Hepatocyte (in vitro differentiated cells): ENCODE measurements around the gene ZNF624. TPM values are rescaled to one million over a fixed set of nuclear protein-coding genes. Genes with fewer than 3 reads are reported as not detected.
A peak's percentile ranks its signal among the peaks of the same experiment; 100 is the strongest.

Experiments
- DNase-seq: peaks from one replicate; pipeline ENCODE4 v3.0.0-alpha.2; 2016; ENCODE audit warnings: low spot score
- H2AFZ ChIP-seq: fragments of 200-600 bp; sonication (generic); 2 replicates; pipeline ENCODE4 v1.6.0; 2016; ENCODE audit warnings: antibody characterized with exemption, mild to moderate bottlenecking
- H3K27ac ChIP-seq: fragments of 200-600 bp; sonication (generic); 2 replicates; pipeline ENCODE4 v1.5.1; 2016; ENCODE audit warnings: mild to moderate bottlenecking
- H3K27me3 ChIP-seq: fragments of 200-600 bp; sonication (generic); 2 replicates; pipeline ENCODE4 v1.6.1; 2016
- H3K36me3 ChIP-seq: fragments of 200-600 bp; sonication (generic); replicated peaks from 2 replicates; pipeline ENCODE4 v1.5.1; 2016; ENCODE audit warnings: low read depth; ENCODE audit not compliant: insufficient read depth
- H3K4me1 ChIP-seq: fragments of 200-600 bp; sonication (generic); 2 replicates; pipeline ENCODE4 v1.5.1; 2016; ENCODE audit warnings: mild to moderate bottlenecking, moderate library complexity; ENCODE audit not compliant: insufficient read depth
- H3K4me2 ChIP-seq: fragments of 200-600 bp; sonication (generic); 2 replicates; pipeline ENCODE4 v1.6.0; 2016
- H3K4me3 ChIP-seq: fragments of 200-600 bp; sonication (generic); 2 replicates; pipeline ENCODE4 v1.5.1; 2016; ENCODE audit warnings: mild to moderate bottlenecking
- H3K79me2 ChIP-seq: fragments of 200-600 bp; sonication (generic); 2 replicates; pipeline ENCODE4 v1.6.0; 2017; ENCODE audit warnings: mild to moderate bottlenecking
- H3K9me2 ChIP-seq: fragments of 200-600 bp; sonication (generic); replicated peaks from 2 replicates; pipeline ENCODE4 v1.6.0; 2017; ENCODE audit warnings: mild to moderate bottlenecking; ENCODE audit not compliant: insufficient read depth
- H3K9me3 ChIP-seq: fragments of 200-600 bp; sonication (generic); 2 replicates; pipeline ENCODE4 v1.5.1; 2016; ENCODE audit warnings: low read depth, mild to moderate bottlenecking
- H4K20me1 ChIP-seq: fragments of 200-600 bp; sonication (generic); 2 replicates; pipeline ENCODE4 v1.6.0; 2016; ENCODE audit warnings: mild to moderate bottlenecking; ENCODE audit not compliant: insufficient read depth, poor library complexity, severe bottlenecking
- CTCF ChIP-seq: fragments of 200-600 bp; sonication (generic); IDR thresholded peaks from 2 replicates; pipeline ENCODE4 v1.5.1; 2016; ENCODE audit warnings: antibody characterized with exemption, mild to moderate bottlenecking; ENCODE audit not compliant: poor library complexity
- EZH2 ChIP-seq: fragments of 200-600 bp; sonication (generic); IDR thresholded peaks from 2 replicates; pipeline ENCODE4 v1.6.1; 2016; ENCODE audit warnings: antibody characterized with exemption, mild to moderate bottlenecking, borderline replicate concordance
- EZH2phosphoT487 ChIP-seq: fragments of 200-600 bp; sonication (generic); IDR thresholded peaks from one replicate; pipeline ENCODE4 v1.6.1; 2018; ENCODE audit warnings: antibody characterized with exemption, mild to moderate bottlenecking, low read depth, moderate library complexity; ENCODE audit not compliant: unreplicated experiment, severe bottlenecking
- WGBS: methylation state at CpG from one replicate; pipeline ENCODE4 v1.1.6; 2016; ENCODE audit warnings: low lambda C conversion rate; ENCODE audit errors: missing lambda C conversion rate; 5-methylcytosine and 5-hydroxymethylcytosine counted together
- polyA plus RNA-seq: library from polyadenylated mRNA; unstranded; fragments of >200 nt; fragmentation: Nextera tagmentation; extraction: Ambion mirVana; gene quantifications from 2 replicates; pipeline ENCODE4 v1.2.1, GENCODE V29; 2016
- small RNA-seq: library from RNA; depleted of rRNA; stranded (forward); fragments of <200 nt; gene quantifications from one replicate; pipeline ENCODE3, GENCODE V24; 2014
- total RNA-seq: library from RNA; depleted of rRNA; stranded (reverse); fragments of >200 nt; gene quantifications from 2 replicates; pipeline ENCODE4 v1.2.3, GENCODE V29; 2014

The ZNF624 gene
- total and polyA plus RNA-seq, 2 experiments from 2014 or later: 3.0 to 6.6 TPM

GRCh38 chr17:16584273-16584995, 69.2 kb downstream of the ZNF624 start:
- H3K79me2 ChIP-seq: no peaks in the 10 kb centered on the region
- H3K36me3 ChIP-seq: no peaks in the 10 kb centered on the region
- TF ChIP-seq CTCF: peak; percentile 98
- no peak for TF ChIP-seq EZH2
- TF ChIP-seq EZH2phosphoT487: no peak
- peak overlapping the region; percentile 82 for H3K4me2 ChIP-seq
- peak overlapping the region; percentile 67 for H2AFZ ChIP-seq
- H3K9me3 ChIP-seq: no peaks in the 10 kb centered on the region
- no peaks in the 10 kb centered on the region for H3K9me2 ChIP-seq
- no peak overlapping the region for H3K4me3 ChIP-seq
- H4K20me1 ChIP-seq: no peaks in the 10 kb centered on the region
- H3K27ac ChIP-seq: no peak overlapping the region
- H3K4me1 ChIP-seq: no peaks in the 10 kb centered on the region
- peak; percentile 96 for DNase-seq
- peaks cover 4% of the 10 kb centered on the region for H3K27me3 ChIP-seq
- WGBS: 19% methylated on average over 39 of the region's 39 CpGs

- no peak overlapping the region for H3K27ac ChIP-seq
- H4K20me1 ChIP-seq: no peaks in the 10 kb centered on the region
- no peak for DNase-seq
- no peaks in the 10 kb centered on the region for H3K4me1 ChIP-seq
- no peaks in the 10 kb centered on the region for H3K9me2 ChIP-seq
- H2AFZ ChIP-seq: no peak overlapping the region
- peak overlapping the region; percentile 82 for H3K4me2 ChIP-seq
- H3K79me2 ChIP-seq: no peaks in the 10 kb centered on the region
- H3K27me3 ChIP-seq: peaks cover 4% of the 10 kb centered on the region
- no peak overlapping the region for H3K4me3 ChIP-seq
- H3K9me3 ChIP-seq: no peaks in the 10 kb centered on the region
- TF ChIP-seq CTCF: no peak
- no peak for TF ChIP-seq EZH2
- no peak for TF ChIP-seq EZH2phosphoT487
- WGBS: 63% methylated on average over 7 of the region's 7 CpGs
- H3K36me3 ChIP-seq: no peaks in the 10 kb centered on the region
Measured at GRCh38 chr17:16583781-16584180, 69.9 kb downstream of the ZNF624 start.

GRCh38 chr17:16573466-16573865, 80.2 kb downstream of the ZNF624 start:
- H2AFZ ChIP-seq: no peak overlapping the region
- H3K36me3 ChIP-seq: no peaks in the 10 kb centered on the region
- WGBS: 88% methylated on average over 2 of the region's 2 CpGs
- no peaks in the 10 kb centered on the region for H4K20me1 ChIP-seq
- H3K27me3 ChIP-seq: no peaks in the 10 kb centered on the region
- no peaks in the 10 kb centered on the region for H3K79me2 ChIP-seq
- H3K27ac ChIP-seq: no peak overlapping the region
- H3K9me2 ChIP-seq: no peaks in the 10 kb centered on the region
- H3K4me3 ChIP-seq: no peak overlapping the region
- H3K9me3 ChIP-seq: no peaks in the 10 kb centered on the region
- H3K4me1 ChIP-seq: no peaks in the 10 kb centered on the region
- TF ChIP-seq EZH2: no peak
- no peak for TF ChIP-seq EZH2phosphoT487
- TF ChIP-seq CTCF: no peak
- DNase-seq: no peak
- H3K4me2 ChIP-seq: no peak overlapping the region

Small RNA genes lying within 50 kb of the gene (small RNA-seq; reads per million reads assigned to genes)
- gene RNU6-405P: not detected

Other genes starting within 250 kb of the ZNF624 start
- 1.8 and 7.7 TPM in 2 replicates for gene TRPV2, start 238.3 kb downstream of the ZNF624 start, total RNA-seq
- gene TRPV2, start 238.3 kb downstream of the ZNF624 start, polyA plus RNA-seq: 10.1 and 15.2 TPM in 2 replicates
- 15.0 and 18.0 TPM in 2 replicates for gene LRRC75A, start 161.7 kb downstream of the ZNF624 start, total RNA-seq
- 7.7 and 10.7 TPM in 2 replicates for gene LRRC75A, start 161.7 kb downstream of the ZNF624 start, polyA plus RNA-seq
- gene ZNF287, start 84.6 kb downstream of the ZNF624 start, total RNA-seq: 4.4 and 10.6 TPM in 2 replicates
- gene ZNF287, start 84.6 kb downstream of the ZNF624 start, polyA plus RNA-seq: 7.1 and 7.3 TPM in 2 replicates
- 0.48 and 0.50 TPM in 2 replicates for gene CCDC144A, start 36.4 kb upstream of the ZNF624 start, total RNA-seq
- gene CCDC144A, start 36.4 kb upstream of the ZNF624 start, polyA plus RNA-seq: 0.47 and 0.51 TPM in 2 replicates